Measurements from ENCODE around the gene AHI1.

DNA sequence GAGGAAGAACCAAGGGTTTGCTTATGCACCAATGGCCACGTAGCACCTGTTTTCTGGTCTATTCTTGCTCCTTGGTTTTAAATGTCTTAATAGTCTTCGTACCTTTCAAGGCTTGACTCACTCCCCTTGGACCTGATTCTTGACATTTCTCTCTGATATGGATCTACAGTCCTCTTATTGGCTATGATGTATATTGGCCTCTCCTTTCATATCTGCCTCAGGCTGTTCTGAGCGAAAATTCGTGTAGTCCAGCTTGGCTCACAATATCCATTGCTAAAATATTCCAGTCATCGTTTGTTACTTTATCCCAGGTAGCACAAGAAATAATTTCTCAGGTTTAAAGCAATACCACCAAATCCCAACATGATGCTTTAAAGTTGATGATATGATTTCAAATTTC lies 256.8 kb downstream of the AHI1 start:
- no peak for TF ChIP-seq CTCF (conservative IDR thresholded peaks at IDR 0.05; ENCODE audit: low read length)
- no peak for TF ChIP-seq EZH2phosphoT487 (IDR thresholded peaks at IDR 0.05; ENCODE audit: borderline replicate concordance, low read depth, low read length)
